GM23338 (cell line): ENCODE measurements around the gene OBSCN. TPM values are rescaled to one million over a fixed set of nuclear protein-coding genes. Genes with fewer than 3 reads are reported as not detected.

Experiments used
- ATAC-seq: fragments of 200-7000 bp; cut with Tn5 transposase; 3 replicates; pipeline ENCODE4 v1.9.1; 2020
- DNase-seq: peaks from one replicate; pipeline ENCODE4 v3.0.0-alpha.2; 2015; ENCODE audit warnings: low spot score
- H2AFZ ChIP-seq: fragments of 200-600 bp; sonication (generic); 2 replicates; pipeline ENCODE4 v1.8.0; 2016; ENCODE audit warnings: antibody characterized with exemption, mild to moderate bottlenecking, moderate library complexity
- H3F3A ChIP-seq: fragments of 200-600 bp; sonication (generic); replicated peaks from 2 replicates; pipeline ENCODE4 v1.8.0; 2017; ENCODE audit warnings: antibody characterized with exemption, mixed run types, low read depth
- H3K27ac ChIP-seq: fragments of 200-600 bp; sonication (generic); 2 replicates; pipeline ENCODE4 v1.6.1; 2016; ENCODE audit warnings: low read depth
- H3K27me3 ChIP-seq: fragments of 200-600 bp; sonication (generic); 2 replicates; pipeline ENCODE4 v1.8.0; 2016; ENCODE audit warnings: mild to moderate bottlenecking, mixed run types, moderate library complexity; ENCODE audit not compliant: insufficient read depth
- H3K36me3 ChIP-seq: fragments of 200-600 bp; sonication (generic); 2 replicates; pipeline ENCODE4 v1.8.0; 2016; ENCODE audit warnings: mild to moderate bottlenecking; ENCODE audit not compliant: insufficient read depth
- H3K4me1 ChIP-seq: fragments of 200-600 bp; sonication (generic); 2 replicates; pipeline ENCODE4 v1.8.0; 2016; ENCODE audit warnings: mild to moderate bottlenecking, moderate library complexity; ENCODE audit not compliant: insufficient read depth
- H3K4me2 ChIP-seq: fragments of 200-600 bp; sonication (generic); 2 replicates; pipeline ENCODE4 v1.7.1; 2017; ENCODE audit warnings: mixed run types
- H3K4me3 ChIP-seq: fragments of 200-600 bp; sonication (generic); 2 replicates; pipeline ENCODE4 v1.6.1; 2016; ENCODE audit warnings: mixed run types
- H3K79me2 ChIP-seq: fragments of 200-600 bp; sonication (generic); replicated peaks from 2 replicates; pipeline ENCODE4 v1.8.0; 2017; ENCODE audit warnings: mild to moderate bottlenecking; ENCODE audit not compliant: insufficient read depth
- H3K9me2 ChIP-seq: fragments of 200-600 bp; sonication (generic); 2 replicates; pipeline ENCODE4 v1.8.0; 2017; ENCODE audit not compliant: insufficient read depth
- H4K20me1 ChIP-seq: fragments of 200-600 bp; sonication (generic); replicated peaks from 2 replicates; pipeline ENCODE4 v1.8.0; 2017; ENCODE audit warnings: mild to moderate bottlenecking; ENCODE audit not compliant: insufficient read depth
- H3K27ac Mint-ChIP-seq: 2 replicates; pipeline ENCODE4 v1.8.0; 2020; ENCODE audit warnings: inconsistent platforms, mild to moderate bottlenecking, moderate library complexity, mixed read lengths
- H3K27me3 Mint-ChIP-seq: 3 replicates; pipeline ENCODE4 v1.8.0; 2022; ENCODE audit warnings: low read depth, mild to moderate bottlenecking, moderate library complexity, mixed read lengths, inconsistent platforms; ENCODE audit not compliant: insufficient read depth, poor library complexity
- H3K36me3 Mint-ChIP-seq: 3 replicates; pipeline ENCODE4 v1.8.0; 2021; ENCODE audit warnings: low read depth, mild to moderate bottlenecking, inconsistent platforms, moderate library complexity, mixed read lengths
- H3K4me1 Mint-ChIP-seq: 3 replicates; pipeline ENCODE4 v1.8.0; 2020; ENCODE audit warnings: mild to moderate bottlenecking, inconsistent platforms, mixed read lengths
- H3K4me3 Mint-ChIP-seq: 3 replicates; pipeline ENCODE4 v1.8.0; 2021; ENCODE audit warnings: moderate library complexity, mild to moderate bottlenecking, inconsistent platforms, mixed read lengths
- H3K9me3 Mint-ChIP-seq: 3 replicates; pipeline ENCODE4 v1.8.0; 2020; ENCODE audit warnings: moderate library complexity, mild to moderate bottlenecking, inconsistent platforms, mixed read lengths
- EZH2 ChIP-seq: fragments of 200-600 bp; sonication (generic); IDR thresholded peaks from one replicate; pipeline ENCODE4 v1.8.0; 2017; ENCODE audit warnings: antibody characterized with exemption, mild to moderate bottlenecking, low read depth; ENCODE audit not compliant: unreplicated experiment
- POLR2AphosphoS5 ChIP-seq: IDR thresholded peaks from 2 replicates; pipeline ENCODE4 v1.6.1; 2016; ENCODE audit warnings: antibody characterized with exemption, low read depth
- STAT1 ChIP-seq: IDR thresholded peaks from one replicate; pipeline ENCODE4 v1.6.1; 2016; ENCODE audit warnings: antibody characterized with exemption; ENCODE audit not compliant: unreplicated experiment
- ZNF114 ChIP-seq: fragments of 250-450 bp; sonication (Bioruptor Pico); IDR thresholded peaks from 2 replicates; pipeline ENCODE4 v1.5.0; 2020; ENCODE audit warnings: mild to moderate bottlenecking, moderate library complexity
- ZNF331 ChIP-seq: fragments of 250-450 bp; sonication (Bioruptor Pico); IDR thresholded peaks from 2 replicates; pipeline ENCODE4 v1.5.0; 2020; ENCODE audit warnings: low read depth, mild to moderate bottlenecking, moderate library complexity
- polyA plus RNA-seq: library from polyadenylated mRNA; unstranded; fragments of >200 nt; fragmentation: Nextera tagmentation; extraction: Ambion mirVana; gene quantifications from 2 replicates; pipeline ENCODE4 v1.2.1, GENCODE V29; 2016
- total RNA-seq: library from RNA; depleted of rRNA; stranded (reverse); fragments of >200 nt; shearing (Covaris generic); gene quantifications from 2 replicates; pipeline ENCODE4 v1.2.3, GENCODE V29; 2014
- TF ChIP-seq, protein P1 (sequence below): fragments of 250-450 bp; sonication (Bioruptor Pico); IDR thresholded peaks from 2 replicates; pipeline ENCODE4 v1.5.0; 2020; ENCODE audit warnings: mild to moderate bottlenecking, moderate library complexity

Gene OBSCN
- total and polyA plus RNA-seq, 2 experiments from 2014 or later, result 8.4 to 38.5 TPM

DNA sequence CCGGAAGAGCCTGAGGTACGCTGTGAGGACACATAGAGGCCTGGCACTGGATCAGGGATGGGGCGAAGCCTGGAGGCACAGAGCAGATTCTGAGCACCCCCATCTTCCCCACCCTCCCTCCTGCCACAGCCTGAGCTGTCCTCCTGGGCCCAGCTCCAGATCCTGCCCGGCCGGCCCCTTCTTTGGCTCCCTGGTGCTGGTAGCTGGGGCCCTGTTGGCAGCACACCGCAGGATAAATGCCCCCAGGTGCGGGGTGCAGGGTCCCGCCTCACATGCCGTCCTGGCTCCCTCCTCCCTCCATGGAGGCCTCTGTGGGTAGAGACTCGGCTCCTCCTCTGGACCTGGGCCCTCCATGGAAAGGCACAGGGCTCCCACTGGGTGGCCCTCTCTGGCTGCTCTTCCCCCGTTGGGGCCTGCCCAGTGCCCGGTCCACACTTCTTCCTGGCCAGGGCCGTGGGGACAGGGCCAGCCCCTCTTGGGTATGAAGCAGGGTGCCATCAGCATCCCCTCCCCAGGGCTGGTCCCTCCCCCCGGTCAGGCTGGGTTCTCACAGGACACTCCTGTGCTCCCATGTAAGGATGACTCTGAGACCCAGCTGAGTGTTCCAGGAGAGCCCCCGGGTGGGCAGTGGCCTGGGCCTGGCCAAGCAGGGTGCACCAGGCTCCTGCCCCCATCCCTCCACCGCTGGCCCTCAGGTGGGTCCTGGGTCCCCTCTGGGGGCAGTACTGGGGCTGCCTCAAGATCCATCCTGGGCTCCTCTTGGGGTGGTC is 1.1 kb upstream of the OBSCN start:
- H4K20me1 ChIP-seq, result no peaks in the 10 kb centered on the region
- TF ChIP-seq ZNF331 (CRISPR knock-in tag), result no peak
- no peak for TF ChIP-seq POLR2AphosphoS5
- TF ChIP-seq STAT1, result no peak
- TF ChIP-seq ZNF114 (CRISPR knock-in tag), result no peak
- TF ChIP-seq, protein P1, sequence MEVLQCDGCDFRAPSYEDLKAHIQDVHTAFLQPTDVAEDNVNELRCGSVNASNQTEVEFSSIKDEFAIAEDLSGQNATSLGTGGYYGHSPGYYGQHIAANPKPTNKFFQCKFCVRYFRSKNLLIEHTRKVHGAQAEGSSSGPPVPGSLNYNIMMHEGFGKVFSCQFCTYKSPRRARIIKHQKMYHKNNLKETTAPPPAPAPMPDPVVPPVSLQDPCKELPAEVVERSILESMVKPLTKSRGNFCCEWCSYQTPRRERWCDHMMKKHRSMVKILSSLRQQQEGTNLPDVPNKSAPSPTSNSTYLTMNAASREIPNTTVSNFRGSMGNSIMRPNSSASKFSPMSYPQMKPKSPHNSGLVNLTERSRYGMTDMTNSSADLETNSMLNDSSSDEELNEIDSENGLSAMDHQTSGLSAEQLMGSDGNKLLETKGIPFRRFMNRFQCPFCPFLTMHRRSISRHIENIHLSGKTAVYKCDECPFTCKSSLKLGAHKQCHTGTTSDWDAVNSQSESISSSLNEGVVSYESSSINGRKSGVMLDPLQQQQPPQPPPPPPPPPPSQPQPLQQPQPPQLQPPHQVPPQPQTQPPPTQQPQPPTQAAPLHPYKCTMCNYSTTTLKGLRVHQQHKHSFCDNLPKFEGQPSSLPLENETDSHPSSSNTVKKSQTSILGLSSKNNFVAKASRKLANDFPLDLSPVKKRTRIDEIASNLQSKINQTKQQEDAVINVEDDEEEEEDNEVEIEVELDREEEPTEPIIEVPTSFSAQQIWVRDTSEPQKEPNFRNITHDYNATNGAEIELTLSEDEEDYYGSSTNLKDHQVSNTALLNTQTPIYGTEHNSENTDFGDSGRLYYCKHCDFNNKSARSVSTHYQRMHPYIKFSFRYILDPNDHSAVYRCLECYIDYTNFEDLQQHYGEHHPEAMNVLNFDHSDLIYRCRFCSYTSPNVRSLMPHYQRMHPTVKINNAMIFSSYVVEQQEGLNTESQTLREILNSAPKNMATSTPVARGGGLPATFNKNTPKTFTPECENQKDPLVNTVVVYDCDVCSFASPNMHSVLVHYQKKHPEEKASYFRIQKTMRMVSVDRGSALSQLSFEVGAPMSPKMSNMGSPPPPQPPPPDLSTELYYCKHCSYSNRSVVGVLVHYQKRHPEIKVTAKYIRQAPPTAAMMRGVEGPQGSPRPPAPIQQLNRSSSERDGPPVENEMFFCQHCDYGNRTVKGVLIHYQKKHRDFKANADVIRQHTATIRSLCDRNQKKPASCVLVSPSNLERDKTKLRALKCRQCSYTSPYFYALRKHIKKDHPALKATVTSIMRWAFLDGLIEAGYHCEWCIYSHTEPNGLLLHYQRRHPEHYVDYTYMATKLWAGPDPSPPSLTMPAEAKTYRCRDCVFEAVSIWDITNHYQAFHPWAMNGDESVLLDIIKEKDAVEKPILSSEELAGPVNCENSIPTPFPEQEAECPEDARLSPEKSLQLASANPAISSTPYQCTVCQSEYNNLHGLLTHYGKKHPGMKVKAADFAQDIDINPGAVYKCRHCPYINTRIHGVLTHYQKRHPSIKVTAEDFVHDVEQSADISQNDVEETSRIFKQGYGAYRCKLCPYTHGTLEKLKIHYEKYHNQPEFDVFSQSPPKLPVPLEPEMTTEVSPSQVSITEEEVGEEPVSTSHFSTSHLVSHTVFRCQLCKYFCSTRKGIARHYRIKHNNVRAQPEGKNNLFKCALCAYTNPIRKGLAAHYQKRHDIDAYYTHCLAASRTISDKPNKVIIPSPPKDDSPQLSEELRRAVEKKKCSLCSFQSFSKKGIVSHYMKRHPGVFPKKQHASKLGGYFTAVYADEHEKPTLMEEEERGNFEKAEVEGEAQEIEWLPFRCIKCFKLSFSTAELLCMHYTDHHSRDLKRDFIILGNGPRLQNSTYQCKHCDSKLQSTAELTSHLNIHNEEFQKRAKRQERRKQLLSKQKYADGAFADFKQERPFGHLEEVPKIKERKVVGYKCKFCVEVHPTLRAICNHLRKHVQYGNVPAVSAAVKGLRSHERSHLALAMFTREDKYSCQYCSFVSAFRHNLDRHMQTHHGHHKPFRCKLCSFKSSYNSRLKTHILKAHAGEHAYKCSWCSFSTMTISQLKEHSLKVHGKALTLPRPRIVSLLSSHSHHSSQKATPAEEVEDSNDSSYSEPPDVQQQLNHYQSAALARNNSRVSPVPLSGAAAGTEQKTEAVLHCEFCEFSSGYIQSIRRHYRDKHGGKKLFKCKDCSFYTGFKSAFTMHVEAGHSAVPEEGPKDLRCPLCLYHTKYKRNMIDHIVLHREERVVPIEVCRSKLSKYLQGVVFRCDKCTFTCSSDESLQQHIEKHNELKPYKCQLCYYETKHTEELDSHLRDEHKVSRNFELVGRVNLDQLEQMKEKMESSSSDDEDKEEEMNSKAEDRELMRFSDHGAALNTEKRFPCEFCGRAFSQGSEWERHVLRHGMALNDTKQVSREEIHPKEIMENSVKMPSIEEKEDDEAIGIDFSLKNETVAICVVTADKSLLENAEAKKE (CRISPR knock-in tag), result no peak
- no peak for TF ChIP-seq EZH2
- Mint-ChIP-seq H3K4me3 (no peak overlapping the region), H3K4me1 (peaks cover 3% of the 10 kb centered on the region; the same call in 2 of the 3 replicates), H3K27ac (no peak overlapping the region), H3K9me3 (no peaks in the 10 kb centered on the region), H3K27me3 (peaks cover 15% of the 10 kb centered on the region), H3K36me3 (no peaks in the 10 kb centered on the region)
- H2AFZ ChIP-seq, result no peak overlapping the region
- H3K4me1 ChIP-seq, result no peaks in the 10 kb centered on the region
- H3K4me3 ChIP-seq, result no peak overlapping the region
- no peak for DNase-seq
- no peak overlapping the region for H3K27ac ChIP-seq
- no peaks in the 10 kb centered on the region for H3K9me2 ChIP-seq
- H3F3A ChIP-seq, result no peaks in the 10 kb centered on the region
- peak; percentile 11; the same call in 1 of the 3 replicates for ATAC-seq
- no peaks in the 10 kb centered on the region for H3K36me3 ChIP-seq
- H3K27me3 ChIP-seq, result peaks cover 45% of the 10 kb centered on the region
- no peak overlapping the region for H3K4me2 ChIP-seq
- no peaks in the 10 kb centered on the region for H3K79me2 ChIP-seq
